Suprapubic skin (tissue), 4 donors: ENCODE data around the gene PSMC3. TPM values are rescaled to one million over a fixed set of nuclear protein-coding genes. Genes with fewer than 3 reads are reported as not detected.
A peak's percentile ranks its signal among the peaks of the same experiment; 100 is the strongest.

Experiments
- DNase-seq, 2 donors: peaks; one replicate each; pipeline ENCODE4 v3.0.0-alpha.2; 2019; ENCODE audit warnings: low spot score in 2 of 2
- H3K27ac ChIP-seq: fragments of 200-600 bp; sonication (generic); one replicate; pipeline ENCODE4 v1.5.1; 2019
- H3K27me3 ChIP-seq: fragments of 200-600 bp; sonication (generic); one replicate; pipeline ENCODE4 v1.5.1; 2019
- H3K36me3 ChIP-seq: fragments of 200-600 bp; sonication (generic); one replicate; pipeline ENCODE4 v1.5.1; 2019
- H3K4me1 ChIP-seq: fragments of 200-600 bp; sonication (generic); one replicate; pipeline ENCODE4 v1.5.1; 2019
- H3K4me3 ChIP-seq: fragments of 200-600 bp; sonication (generic); one replicate; pipeline ENCODE4 v1.5.1; 2019; ENCODE audit warnings: mild to moderate bottlenecking
- H3K9me3 ChIP-seq: fragments of 200-600 bp; sonication (generic); one replicate; pipeline ENCODE4 v1.5.1; 2019
- CTCF ChIP-seq, 2 donors: fragments of 200-600 bp in 1 of 2; fragments of 450-650 bp in 1 of 2; sonication (generic) in 1 of 2; IDR thresholded peaks; one replicate each; pipeline ENCODE4 v1.5.1; 2016 to 2019; ENCODE audit warnings: antibody characterized with exemption in 2 of 2, mild to moderate bottlenecking in 1 of 2, moderate library complexity in 1 of 2
- EP300 ChIP-seq: sonication (generic); formaldehyde crosslinking; IDR thresholded peaks from one replicate; pipeline ENCODE4 v1.6.1; 2017; ENCODE audit warnings: antibody characterized with exemption
- POLR2A ChIP-seq, 2 donors: fragments of 450-650 bp; IDR thresholded peaks; one replicate each; pipeline ENCODE4 v1.6.1; 2017; ENCODE audit warnings: antibody characterized with exemption in 2 of 2, mild to moderate bottlenecking in 2 of 2, moderate library complexity in 2 of 2
- POLR2AphosphoS5 ChIP-seq, 3 donors: sonication (generic); formaldehyde crosslinking; IDR thresholded peaks; one replicate each; pipeline ENCODE4 v1.6.1; 2017; ENCODE audit warnings: antibody characterized with exemption in 3 of 3
- WGBS: methylation state at CpG from one replicate; pipeline ENCODE4 v1.1.5; 2018; 5-methylcytosine and 5-hydroxymethylcytosine counted together
- total RNA-seq, 4 donors: library from RNA; depleted of rRNA; stranded (reverse); fragments of >200 nt; gene quantifications; one replicate each; pipeline ENCODE4 v1.1.0, GENCODE V29; 2016

The PSMC3 gene
- total RNA-seq, 4 donors from 2014 or later, result 52.5 to 124 (median 103) TPM

- no peaks in the 10 kb centered on the region for H3K27me3 ChIP-seq
- no peak for TF ChIP-seq POLR2A (IDR thresholded peaks at IDR 0.05)
- no peak for TF ChIP-seq CTCF (IDR thresholded peaks at IDR 0.05)
- TF ChIP-seq POLR2AphosphoS5 (IDR thresholded peaks at IDR 0.05), result no peak
- TF ChIP-seq EP300, result no peak
- no peak for DNase-seq
- H3K36me3 ChIP-seq, result no peaks in the 10 kb centered on the region
- H3K4me3 ChIP-seq, result no peak overlapping the region
- 95% methylated on average over 2 of the region's 2 CpGs for WGBS
- H3K27ac ChIP-seq, result no peak overlapping the region
- H3K4me1 ChIP-seq, result peaks cover 3% of the 10 kb centered on the region
- H3K9me3 ChIP-seq, result no peaks in the 10 kb centered on the region
Measured at GRCh38 chr11:47380078-47380477, 46.2 kb downstream of the PSMC3 start.

DNA sequence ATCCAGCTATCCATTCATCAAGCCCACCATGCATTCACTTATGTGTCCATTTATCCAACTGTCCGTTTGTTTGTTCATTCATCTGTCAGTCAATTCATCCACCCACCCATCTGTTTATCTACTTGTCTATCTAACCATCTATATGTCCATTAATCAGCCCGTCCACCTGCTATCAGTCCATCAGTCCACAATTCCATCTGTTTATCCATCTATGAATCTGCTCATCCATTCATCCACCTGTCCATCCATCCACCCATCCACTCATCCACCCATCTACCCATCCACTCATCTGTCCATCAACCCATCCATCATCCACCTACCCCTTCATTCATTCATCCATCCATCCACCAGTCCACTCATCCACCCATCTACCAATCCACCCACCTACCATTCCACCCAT lies 46.9 kb downstream of the PSMC3 start:
- WGBS, result 92% methylated on average over 2 of the region's 2 CpGs
- no peak for DNase-seq
- H3K27me3 ChIP-seq, result no peaks in the 10 kb centered on the region
- no peaks in the 10 kb centered on the region for H3K36me3 ChIP-seq
- H3K9me3 ChIP-seq, result no peaks in the 10 kb centered on the region
- H3K4me3 ChIP-seq, result no peak overlapping the region
- peaks cover 3% of the 10 kb centered on the region for H3K4me1 ChIP-seq
- no peak for TF ChIP-seq CTCF (IDR thresholded peaks at IDR 0.05)
- TF ChIP-seq POLR2AphosphoS5 (IDR thresholded peaks at IDR 0.05), result no peak
- TF ChIP-seq EP300, result no peak
- TF ChIP-seq POLR2A (IDR thresholded peaks at IDR 0.05), result no peak
- no peak overlapping the region for H3K27ac ChIP-seq

- DNase-seq, result no peak
- Histone ChIP-seq H3K27ac (peak overlapping the region; percentile 71), H3K9me3 (no peaks in the 10 kb centered on the region), H3K4me3 (no peak overlapping the region), H3K4me1 (peaks cover 6% of the 10 kb centered on the region), H3K27me3 (no peaks in the 10 kb centered on the region), H3K36me3 (no peaks in the 10 kb centered on the region)
- TF ChIP-seq POLR2AphosphoS5 (IDR thresholded peaks at IDR 0.05), result no peak
- no peak for TF ChIP-seq EP300
- no peak for TF ChIP-seq POLR2A (IDR thresholded peaks at IDR 0.05)
- TF ChIP-seq CTCF (IDR thresholded peaks at IDR 0.05), result no peak
Measured at GRCh38 chr11:47378836-47379170, 47.4 kb downstream of the PSMC3 start.

DNA sequence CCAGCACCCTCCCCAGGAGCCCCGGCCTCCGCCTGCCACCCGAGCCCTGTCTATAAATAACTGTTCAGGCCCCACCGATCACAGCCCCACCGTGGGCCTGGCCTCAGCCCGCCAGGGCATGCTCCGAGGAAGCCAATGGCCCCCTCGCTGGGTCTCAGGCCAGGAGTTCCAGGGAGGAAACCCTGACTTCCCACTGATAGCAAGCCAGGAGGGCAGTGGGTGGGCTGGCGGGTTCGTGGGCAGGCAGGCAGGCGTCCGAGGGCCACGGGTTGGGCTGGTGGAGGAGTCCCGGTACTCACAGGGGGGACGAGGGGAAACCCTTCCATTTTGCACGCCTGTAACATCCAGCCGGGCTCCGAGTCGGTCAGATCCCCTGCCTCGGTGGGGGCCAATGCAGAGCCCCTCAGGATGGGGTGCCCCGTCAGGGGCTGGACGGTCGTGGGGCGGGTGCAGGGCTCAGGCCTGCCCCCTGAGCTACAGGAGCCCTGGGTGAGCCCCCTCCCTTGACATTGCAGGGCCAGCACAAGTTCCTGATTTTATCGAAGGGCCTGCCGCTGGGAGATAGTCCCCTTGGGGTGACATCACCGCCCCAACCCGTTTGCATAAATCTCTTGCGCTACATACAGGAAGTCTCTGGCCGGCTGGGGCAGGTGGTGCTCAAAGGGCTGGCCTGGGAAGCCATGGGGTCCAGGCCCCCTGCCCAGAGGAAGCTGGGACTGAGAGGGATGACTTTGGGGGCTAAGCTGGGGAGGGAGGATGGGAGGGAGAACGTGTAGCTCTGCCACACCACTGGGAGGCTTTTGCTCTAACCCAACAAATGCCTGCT lies 48.0 kb downstream of the PSMC3 start, which contains the start of gene SPI1:
TSS of gene SPI1 (minus strand) at position 538 of the 826 bp plus-strand sequence. CDS start at position 344, 194 bp downstream.
- Histone ChIP-seq H3K4me3 (peak within 1 kb of the TSS; percentile 42), H3K36me3 (no peaks in the 10 kb centered on the region), H3K27ac (peak within 1 kb of the TSS; percentile 71), H3K27me3 (no peaks in the 10 kb centered on the region), H3K9me3 (no peaks in the 10 kb centered on the region), H3K4me1 (peaks cover 8% of the 10 kb centered on the region)
- TF ChIP-seq POLR2AphosphoS5 (IDR thresholded peaks at IDR 0.05) (no peak), CTCF (IDR thresholded peaks at IDR 0.05) (no peak), POLR2A (IDR thresholded peaks at IDR 0.05) (peak in 1 of 2 donors; percentile 43), EP300 (no peak)
- WGBS, result 73% methylated on average over 17 of the region's 31 CpGs
- DNase-seq, result peak in 1 of 2 donors; percentile 70

DNA sequence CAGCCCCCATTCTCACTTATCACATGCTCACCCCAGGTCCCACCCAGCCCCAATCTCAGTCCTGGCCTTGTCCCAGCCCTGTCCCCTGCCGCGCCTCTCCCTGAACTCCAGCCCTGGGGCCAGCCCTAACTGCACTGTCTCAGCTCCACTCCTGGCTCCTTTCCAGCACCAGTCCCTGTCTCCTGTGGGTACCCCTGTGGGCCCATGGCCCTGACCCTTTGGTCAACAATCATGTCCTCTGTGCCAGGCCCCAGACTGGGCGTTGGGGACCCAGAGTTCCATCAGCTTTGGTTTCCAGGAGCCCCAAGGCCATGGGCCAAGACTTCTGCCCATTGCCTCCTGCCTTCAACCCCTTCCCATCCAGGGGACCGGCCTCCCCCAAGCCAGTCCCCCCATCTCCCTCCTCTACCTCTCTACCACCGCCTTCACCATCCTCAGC lies 48.6 kb downstream of the PSMC3 start:
- Histone ChIP-seq H3K27ac (peak overlapping the region; percentile 71), H3K36me3 (no peaks in the 10 kb centered on the region), H3K4me3 (peak overlapping the region; percentile 42), H3K4me1 (peaks cover 8% of the 10 kb centered on the region), H3K27me3 (no peaks in the 10 kb centered on the region), H3K9me3 (no peaks in the 10 kb centered on the region)
- 79% methylated on average over 5 of the region's 5 CpGs for WGBS
- no peak for DNase-seq
- TF ChIP-seq CTCF (IDR thresholded peaks at IDR 0.05) (no peak), POLR2AphosphoS5 (IDR thresholded peaks at IDR 0.05) (no peak), EP300 (no peak), POLR2A (IDR thresholded peaks at IDR 0.05) (no peak)
